ENCODE data around the gene ACTR3C.
"Not testable (repeated sequence)": the region's sequence is repeated elsewhere in the genome, so short reads cannot be mapped to it uniquely, and the experiment has no call there.

ACTR3C gene

DNA sequence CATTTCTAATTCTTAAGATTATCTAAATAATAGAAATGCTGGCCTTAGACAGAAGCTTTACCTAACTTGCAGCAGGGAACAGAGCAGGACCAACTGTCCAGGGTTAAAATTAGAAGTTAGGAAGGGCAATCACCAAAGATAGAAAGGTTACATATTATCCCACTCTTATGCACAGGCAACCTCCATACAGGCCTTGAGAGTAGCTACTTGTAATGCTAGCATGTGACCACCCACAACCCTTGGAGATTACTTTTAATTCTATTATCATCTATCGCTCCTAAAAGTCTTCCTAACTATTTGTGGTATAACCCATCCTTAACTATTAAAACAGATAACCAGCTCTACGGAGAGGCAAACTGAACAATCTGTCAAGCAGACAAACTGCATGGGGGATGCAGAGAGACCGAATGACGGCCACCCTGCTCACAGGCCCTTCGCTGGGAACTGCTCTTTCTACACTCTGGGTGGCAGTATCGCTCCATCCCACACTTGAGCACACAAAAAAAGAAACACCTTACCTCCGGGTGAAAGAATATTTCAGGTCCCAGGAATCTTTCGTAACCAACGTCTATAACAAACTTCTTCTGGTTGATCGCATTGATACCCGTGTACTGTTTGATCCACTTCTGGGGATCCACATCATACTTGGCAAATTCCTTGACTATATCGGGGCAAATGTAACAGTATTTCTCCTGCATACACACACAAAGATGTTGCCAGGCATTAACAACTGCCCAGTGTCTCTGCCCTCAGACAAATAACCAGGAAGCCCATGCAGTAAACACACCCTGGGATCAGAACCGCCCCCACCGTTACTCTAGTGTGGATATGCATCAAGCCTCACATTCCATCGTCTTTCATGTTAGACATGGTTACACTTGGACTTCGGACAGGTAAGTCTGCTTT lies 37.2 kb downstream of the ACTR3C start:
- peak in 1 of 3 donors; percentile 20 for DNase-seq (ENCODE audit: low read depth in 2 of 3, low spot score in 1 of 3)

GRCh38 chr7:150283608-150284007 lies 39.7 kb downstream of the ACTR3C start:
- DNase-seq (ENCODE audit: low read depth in 2 of 3, low spot score in 1 of 3) = not testable (repeated sequence)

DNA sequence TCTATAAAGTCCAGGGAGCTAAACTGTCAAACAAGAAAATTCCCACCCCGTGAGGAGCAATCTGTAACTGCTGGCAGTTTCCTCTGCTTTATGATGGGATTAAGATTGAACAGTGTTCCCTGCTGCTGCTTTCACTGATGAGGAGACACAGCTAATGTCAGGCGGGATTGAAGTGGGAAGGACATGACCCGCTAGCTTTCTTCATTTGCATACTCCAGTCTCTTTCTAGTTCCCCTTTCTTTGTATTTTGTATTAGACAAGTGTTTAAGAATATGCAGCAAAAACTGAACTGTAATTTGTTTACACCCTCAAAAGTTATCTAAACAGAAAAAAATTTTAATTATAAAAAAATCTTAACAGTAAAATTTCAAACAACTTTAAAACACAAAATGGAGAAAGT lies 40.2 kb downstream of the ACTR3C start:
- not testable (repeated sequence) for DNase-seq (ENCODE audit: low read depth in 2 of 3, low spot score in 1 of 3)

DNA sequence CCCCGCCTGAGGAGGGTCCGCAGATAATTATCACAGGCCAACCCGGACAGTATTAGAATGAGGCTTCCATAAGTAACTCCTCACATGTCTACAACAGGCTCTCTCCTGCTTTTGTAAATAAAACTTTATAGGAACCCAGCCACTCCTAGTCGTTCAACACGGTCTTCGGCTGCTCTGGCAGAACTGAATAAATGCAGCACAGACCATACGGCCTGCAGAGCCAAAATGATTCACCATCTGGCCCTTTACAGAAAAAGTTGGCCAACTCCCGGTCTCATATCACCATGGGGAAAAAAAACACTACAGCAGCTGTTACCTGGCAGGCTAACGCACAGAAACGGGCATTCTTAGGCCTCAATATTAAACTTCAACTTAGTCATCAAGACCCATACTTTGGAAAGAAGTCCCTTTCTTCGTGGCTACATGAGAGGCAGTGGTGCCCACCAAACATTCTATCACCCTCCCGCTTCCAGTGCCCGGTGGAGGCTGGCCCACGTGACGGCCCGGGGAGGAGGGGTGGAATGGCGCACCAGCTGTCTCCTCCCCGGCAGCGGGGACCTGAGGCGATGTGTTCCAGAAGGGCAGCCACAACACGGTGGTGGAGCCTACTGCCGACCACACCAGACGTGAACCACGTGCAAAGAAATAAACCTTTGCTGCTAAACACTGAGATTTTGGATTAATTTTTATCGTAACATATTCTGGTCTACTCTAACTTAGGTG lies 41.5 kb downstream of the ACTR3C start:
- not testable (repeated sequence) for DNase-seq (ENCODE audit: low read depth in 2 of 3, low spot score in 1 of 3)

DNA sequence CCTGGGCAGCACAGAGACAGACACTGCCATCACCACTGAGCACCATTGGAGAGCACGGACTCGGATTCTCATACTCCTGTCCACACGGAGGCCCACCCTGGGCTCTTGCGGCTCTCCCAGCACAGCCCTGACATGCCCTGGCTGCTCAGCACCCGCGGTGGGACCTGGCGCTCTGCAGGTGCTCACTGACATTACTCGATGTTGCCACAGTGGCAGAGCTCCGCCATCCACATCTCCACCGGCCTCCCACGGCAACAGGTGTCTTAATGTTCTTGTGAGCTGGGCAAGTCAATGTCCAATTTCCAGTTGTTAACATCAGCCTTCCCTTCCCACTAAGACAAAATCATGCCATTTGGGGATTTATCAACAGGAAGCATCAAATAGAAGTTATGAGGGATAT lies 45.0 kb downstream of the ACTR3C start:
- not testable (repeated sequence) for DNase-seq (ENCODE audit: low read depth in 2 of 3, low spot score in 1 of 3)

- peak in 1 of 3 donors; percentile 19 for DNase-seq (ENCODE audit: low read depth in 2 of 3, low spot score in 1 of 3)
Measured at GRCh38 chr7:150276132-150276695, 47.1 kb downstream of the ACTR3C start.

DNA sequence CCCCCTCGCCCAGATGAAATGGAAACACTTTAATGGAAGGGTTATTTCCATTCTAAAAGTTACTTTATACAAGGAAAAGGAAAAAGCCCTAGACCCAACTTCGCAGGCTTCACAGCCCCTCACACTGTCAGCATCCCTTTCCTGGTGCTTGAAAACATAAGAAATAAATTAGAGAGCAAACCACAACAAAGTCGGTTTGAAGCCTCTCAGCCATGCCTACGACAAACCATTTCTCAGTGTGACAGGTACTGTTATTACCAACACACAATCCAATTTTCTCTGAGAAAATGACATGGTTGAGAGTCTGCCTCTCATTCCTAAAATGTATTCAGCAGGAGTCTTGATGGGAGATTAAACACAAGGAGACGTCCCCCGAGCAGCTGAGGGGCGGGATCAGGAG lies 51.4 kb downstream of the ACTR3C start:
- not testable (repeated sequence) for DNase-seq (ENCODE audit: low read depth in 2 of 3, low spot score in 1 of 3)

DNA sequence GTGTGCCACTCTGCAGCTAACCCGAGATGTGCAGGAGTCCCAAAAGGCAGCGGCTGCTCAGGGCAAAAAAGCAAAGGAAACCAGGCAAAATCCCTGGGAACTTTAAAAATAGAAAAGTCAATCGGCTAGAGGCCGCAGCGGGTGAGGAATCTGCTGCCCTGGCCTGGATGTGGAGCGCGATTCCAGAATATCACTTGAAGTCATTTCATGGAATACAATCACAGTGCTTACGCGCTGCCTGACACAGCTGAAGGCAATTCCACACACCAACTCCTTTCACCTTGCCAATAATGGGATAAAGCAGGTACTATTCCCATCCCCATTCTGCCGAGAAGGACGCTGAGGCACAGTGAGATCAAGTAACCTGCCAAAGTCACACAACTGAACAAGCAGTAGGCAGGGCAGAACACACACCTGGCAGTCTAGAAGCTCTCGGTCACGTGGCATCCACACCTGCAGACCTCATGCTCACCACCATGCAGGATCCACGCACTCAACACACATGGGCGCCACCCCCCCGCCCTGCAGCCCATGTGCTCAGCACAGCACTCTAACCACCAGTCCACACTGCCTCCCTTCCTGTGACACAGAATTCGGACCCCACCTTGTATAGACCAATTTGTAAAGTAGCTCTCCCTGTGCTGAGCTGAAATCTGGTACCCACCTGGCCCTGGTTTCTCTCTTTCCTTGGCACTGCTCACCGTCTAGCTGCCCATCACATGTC lies 53.1 kb downstream of the ACTR3C start:
- not testable (repeated sequence) for DNase-seq (ENCODE audit: low read depth in 2 of 3, low spot score in 1 of 3)

GRCh38 chr7:150268798-150269197 lies 54.5 kb downstream of the ACTR3C start:
- not testable (repeated sequence) for DNase-seq (ENCODE audit: low read depth in 2 of 3, low spot score in 1 of 3)

DNA sequence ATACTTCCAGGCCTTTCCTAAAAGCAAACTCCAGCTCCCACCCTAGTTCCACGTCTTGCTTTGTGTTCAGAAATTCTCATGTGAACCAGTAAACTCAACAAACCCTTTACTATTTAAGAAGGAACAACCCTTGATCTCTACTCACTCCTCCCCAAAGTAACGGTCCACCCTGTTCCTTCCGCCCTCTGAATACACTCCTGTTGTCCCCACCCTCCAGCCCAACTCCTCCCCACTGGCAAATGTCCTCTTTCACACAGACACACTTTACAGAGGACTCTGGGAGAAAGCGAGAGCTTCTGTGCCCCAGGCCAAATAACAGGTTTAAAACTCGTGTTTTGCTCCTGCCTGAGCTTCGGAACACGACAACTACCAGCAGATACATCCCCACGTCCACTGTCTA lies 55.1 kb downstream of the ACTR3C start:
- not testable (repeated sequence) for DNase-seq (ENCODE audit: low read depth in 2 of 3, low spot score in 1 of 3)

DNA sequence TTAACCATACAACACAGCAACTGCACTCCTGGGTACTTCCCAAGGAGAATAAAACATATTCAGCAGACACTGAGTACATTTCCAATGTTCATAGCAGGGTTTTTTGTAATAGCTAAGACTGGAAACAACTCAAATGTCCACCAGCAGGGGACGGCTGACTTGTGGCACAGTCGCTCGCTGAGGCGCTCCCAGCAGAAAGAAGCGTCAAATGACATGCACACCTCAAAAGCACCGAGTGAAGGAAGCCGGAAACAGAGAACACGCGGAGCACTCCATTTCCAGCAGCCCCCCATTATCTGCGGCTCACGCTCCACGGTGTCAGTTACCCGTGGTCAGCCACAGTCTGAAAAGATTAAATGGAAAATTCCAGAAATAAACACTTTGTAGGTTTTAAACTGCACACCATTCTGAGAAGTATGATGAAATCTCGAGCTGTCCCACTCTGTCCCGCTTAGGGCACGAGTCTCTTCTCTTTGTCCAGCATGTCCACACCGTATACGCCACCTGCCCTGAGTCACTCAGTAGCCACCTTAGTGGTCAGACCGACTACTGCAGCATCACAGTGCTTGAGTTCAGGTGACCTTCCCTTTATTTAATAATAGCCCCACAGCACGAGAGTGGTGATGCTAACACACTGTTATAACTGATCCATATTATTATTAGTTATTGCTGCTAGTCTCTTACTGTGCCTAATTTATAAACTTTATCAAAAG lies 56.2 kb downstream of the ACTR3C start:
- DNase-seq (ENCODE audit: low read depth in 2 of 3, low spot score in 1 of 3) = not testable (repeated sequence)

DNA sequence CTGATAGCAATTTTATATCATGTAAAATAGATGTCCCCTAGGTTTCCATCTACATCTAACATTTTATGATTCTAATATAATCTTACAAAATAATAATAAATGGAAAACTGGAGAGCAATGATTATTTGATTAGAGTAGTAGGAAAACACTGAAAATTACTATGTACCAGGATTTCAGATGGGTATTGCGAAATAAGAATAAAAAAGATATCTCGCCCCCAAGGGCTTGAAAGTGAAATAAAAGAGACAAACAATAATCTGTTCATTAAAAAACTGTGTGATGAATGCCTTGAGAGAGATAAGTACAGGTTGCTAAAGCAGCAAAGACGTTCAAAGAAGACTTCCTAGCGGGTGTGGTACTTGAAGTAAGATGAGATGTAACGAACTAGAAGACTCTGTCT lies 60.7 kb downstream of the ACTR3C start:
- DNase-seq (ENCODE audit: low read depth in 2 of 3, low spot score in 1 of 3) = not testable (repeated sequence)

DNA sequence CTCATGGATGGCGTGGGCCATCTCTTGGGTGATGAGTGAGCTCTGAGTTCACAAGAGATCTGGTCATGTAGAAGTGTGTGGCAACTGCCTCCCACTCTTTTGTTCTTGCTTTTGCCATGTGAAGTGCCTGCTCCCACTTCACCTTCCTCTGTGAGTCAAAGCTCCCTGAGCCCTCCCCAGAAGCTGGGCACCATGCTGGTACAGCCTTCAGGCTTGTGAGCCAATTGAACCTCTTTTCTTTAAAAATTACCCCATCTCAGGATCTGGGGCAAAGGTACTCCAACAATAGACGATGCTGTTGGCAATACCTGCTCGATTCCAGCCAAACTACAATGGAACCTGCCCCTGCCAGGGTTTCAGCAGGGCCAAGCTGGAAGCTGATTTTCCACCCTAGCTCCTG lies 75.6 kb downstream of the ACTR3C start:
- DNase-seq (ENCODE audit: low read depth in 2 of 3, low spot score in 1 of 3) = not testable (repeated sequence)

GRCh38 chr7:150245208-150245607 lies 78.1 kb downstream of the ACTR3C start:
- DNase-seq (ENCODE audit: low read depth in 2 of 3, low spot score in 1 of 3) = not testable (repeated sequence)

GRCh38 chr7:150242935-150243334 lies 80.4 kb downstream of the ACTR3C start:
- DNase-seq (ENCODE audit: low read depth in 2 of 3, low spot score in 1 of 3) = not testable (repeated sequence)

DNA sequence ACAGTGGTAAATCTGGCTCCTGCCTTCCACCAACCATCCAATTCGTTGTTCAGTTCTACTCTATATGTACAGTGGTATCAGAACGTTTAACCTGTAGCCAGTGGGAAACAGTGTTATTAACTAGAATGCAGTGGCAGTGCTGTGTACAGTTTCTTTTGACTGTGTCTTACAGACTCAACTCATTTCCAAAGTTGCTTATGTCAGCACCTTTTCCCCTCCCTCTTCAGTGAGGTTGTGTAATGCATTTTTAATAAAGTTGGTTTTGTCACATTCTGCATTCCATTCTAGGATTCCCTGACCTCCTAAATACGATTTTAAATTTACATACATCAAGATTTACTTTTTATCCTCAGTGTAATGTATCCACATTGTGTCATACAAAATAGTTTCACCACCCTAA lies 97.9 kb downstream of the ACTR3C start:
- DNase-seq (ENCODE audit: low read depth in 2 of 3, low spot score in 1 of 3) = not testable (repeated sequence)

DNA sequence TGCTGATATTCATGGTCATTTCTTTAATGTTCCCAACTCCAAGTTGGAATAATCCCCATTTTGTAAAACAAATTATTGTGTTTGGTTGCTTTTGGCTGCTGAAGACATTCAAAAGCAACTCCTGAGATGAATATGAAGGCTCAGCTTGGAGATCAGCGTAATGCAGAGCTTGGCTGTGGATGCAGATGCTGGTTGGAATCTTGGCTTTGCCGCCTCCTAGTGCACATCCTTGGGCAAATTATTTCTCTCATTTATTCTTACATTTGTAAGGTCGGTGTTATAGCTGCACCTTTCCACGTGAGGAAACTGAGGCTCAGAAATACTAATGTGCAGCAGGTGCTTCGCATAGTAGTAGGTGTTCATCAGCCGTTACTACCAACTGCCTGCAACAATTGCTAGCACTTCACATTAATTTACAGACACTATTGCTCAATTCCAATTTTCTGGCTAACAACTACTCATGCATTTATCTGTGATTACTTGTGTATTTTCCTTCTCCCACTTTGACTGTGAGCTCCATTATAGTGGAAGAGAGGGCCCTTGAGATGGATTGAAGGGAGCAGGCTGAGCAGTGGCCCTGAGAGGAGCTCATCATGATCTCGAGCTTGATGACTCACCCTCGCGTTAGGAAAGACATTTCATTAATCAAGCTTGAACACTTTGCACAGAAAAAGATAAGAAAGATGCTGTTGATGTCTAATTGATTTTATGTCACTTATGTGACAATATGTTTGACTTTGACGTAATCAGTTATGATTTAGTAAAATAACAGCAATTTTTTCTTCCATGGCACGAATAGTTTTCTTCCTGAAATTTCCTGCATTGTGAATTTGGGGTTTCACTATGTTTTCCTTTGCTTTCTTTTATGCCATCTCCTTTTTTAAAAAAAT lies 101.0 kb downstream of the ACTR3C start:
- DNase-seq (ENCODE audit: low read depth in 2 of 3, low spot score in 1 of 3) = not testable (repeated sequence)

- DNase-seq (ENCODE audit: low read depth in 2 of 3, low spot score in 1 of 3) = not testable (repeated sequence)
Measured at GRCh38 chr7:150220673-150221181, 102.6 kb downstream of the ACTR3C start.
